HG03520 (cell line): Measurements from ENCODE around the gene USP17L29.
"Not testable (repeated sequence)": the region's sequence is repeated elsewhere in the genome, so short reads cannot be mapped to it uniquely, and the experiment has no call there.

ENCODE experiments used
- ATAC-seq: cut with Tn5 transposase; IDR thresholded peaks from one replicate; pipeline ENCODE4 v1.9.1; 2021; ENCODE audit warnings: mild to moderate bottlenecking, moderate library complexity; ENCODE audit not compliant: unreplicated experiment

Gene USP17L29, protein sequence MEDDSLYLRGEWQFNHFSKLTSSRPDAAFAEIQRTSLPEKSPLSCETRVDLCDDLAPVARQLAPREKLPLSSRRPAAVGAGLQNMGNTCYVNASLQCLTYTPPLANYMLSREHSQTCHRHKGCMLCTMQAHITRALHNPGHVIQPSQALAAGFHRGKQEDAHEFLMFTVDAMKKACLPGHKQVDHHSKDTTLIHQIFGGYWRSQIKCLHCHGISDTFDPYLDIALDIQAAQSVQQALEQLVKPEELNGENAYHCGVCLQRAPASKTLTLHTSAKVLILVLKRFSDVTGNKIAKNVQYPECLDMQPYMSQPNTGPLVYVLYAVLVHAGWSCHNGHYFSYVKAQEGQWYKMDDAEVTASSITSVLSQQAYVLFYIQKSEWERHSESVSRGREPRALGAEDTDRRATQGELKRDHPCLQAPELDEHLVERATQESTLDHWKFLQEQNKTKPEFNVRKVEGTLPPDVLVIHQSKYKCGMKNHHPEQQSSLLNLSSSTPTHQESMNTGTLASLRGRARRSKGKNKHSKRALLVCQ

DNA sequence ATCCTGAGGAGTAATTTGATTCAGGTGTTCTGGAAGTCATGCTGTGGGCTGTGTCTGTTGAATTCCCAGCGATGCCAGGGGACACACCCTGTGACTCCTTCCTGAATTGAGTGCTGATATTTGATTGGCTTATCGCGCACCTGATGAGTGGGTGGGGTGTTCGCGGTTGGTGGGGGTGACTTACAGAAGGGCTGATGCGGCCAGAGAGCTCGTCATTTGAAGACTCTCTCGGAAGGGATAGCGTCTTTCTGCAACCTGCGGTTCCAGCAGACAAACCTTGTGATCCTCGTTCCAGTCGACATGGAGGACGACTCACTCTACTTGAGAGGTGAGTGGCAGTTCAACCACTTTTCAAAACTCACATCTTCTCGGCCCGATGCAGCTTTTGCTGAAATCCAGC is at the start of gene USP17L29:
Gene USP17L29 (plus strand): TSS at position 301 of the 400 bp plus-strand sequence. CDS start 0 bp downstream, at position 301.
- ATAC-seq: not testable (repeated sequence)

DNA sequence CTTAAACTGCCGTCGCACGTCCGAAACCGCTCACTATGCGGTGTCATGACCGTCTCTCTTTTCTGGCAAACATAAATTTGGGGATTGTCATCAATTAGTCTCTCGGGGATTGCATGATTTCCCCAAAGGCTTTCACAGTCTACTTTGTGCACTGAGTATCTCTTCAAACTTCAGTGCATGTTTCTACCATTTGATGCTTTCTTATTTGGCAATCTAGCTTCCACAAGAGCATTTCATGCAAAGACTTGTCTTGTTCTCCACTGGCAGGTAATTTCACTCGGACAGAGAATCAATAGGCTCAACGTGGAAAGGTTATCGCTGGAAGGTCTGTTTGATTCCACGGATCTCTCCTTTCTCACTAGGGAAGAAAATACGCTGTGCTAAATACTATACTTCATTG is 29.2 kb upstream of the USP17L29 start:
- ATAC-seq: not testable (repeated sequence)

DNA sequence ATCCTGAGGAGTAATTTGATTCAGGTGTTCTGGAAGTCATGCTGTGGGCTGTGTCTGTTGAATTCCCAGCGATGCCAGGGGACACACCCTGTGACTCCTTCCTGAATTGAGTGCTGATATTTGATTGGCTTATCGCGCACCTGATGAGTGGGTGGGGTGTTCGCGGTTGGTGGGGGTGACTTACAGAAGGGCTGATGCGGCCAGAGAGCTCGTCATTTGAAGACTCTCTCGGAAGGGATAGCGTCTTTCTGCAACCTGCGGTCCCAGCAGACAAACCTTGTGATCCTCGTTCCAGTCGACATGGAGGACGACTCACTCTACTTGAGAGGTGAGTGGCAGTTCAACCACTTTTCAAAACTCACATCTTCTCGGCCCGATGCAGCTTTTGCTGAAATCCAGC is 28.6 kb upstream of the USP17L29 start, which contains the start of gene USP17L24:
Gene USP17L24 (plus strand): TSS at position 301 of the 400 bp plus-strand sequence. CDS start 0 bp downstream, at position 301.
- ATAC-seq: not testable (repeated sequence)

DNA sequence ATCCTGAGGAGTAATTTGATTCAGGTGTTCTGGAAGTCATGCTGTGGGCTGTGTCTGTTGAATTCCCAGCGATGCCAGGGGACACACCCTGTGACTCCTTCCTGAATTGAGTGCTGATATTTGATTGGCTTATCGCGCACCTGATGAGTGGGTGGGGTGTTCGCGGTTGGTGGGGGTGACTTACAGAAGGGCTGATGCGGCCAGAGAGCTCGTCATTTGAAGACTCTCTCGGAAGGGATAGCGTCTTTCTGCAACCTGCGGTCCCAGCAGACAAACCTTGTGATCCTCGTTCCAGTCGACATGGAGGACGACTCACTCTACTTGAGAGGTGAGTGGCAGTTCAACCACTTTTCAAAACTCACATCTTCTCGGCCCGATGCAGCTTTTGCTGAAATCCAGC is 23.8 kb upstream of the USP17L29 start, which contains the start of gene USP17L25:
Gene USP17L25 (plus strand): TSS at position 301 of the 400 bp plus-strand sequence. CDS start 0 bp downstream, at position 301.
- ATAC-seq: not testable (repeated sequence)

DNA sequence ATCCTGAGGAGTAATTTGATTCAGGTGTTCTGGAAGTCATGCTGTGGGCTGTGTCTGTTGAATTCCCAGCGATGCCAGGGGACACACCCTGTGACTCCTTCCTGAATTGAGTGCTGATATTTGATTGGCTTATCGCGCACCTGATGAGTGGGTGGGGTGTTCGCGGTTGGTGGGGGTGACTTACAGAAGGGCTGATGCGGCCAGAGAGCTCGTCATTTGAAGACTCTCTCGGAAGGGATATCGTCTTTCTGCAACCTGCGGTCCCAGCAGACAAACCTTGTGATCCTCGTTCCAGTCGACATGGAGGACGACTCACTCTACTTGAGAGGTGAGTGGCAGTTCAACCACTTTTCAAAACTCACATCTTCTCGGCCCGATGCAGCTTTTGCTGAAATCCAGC is 19.1 kb upstream of the USP17L29 start, which contains the start of gene USP17L26:
Gene USP17L26 (plus strand): TSS at position 301 of the 400 bp plus-strand sequence. CDS start 0 bp downstream, at position 301.
- not testable (repeated sequence) for ATAC-seq

DNA sequence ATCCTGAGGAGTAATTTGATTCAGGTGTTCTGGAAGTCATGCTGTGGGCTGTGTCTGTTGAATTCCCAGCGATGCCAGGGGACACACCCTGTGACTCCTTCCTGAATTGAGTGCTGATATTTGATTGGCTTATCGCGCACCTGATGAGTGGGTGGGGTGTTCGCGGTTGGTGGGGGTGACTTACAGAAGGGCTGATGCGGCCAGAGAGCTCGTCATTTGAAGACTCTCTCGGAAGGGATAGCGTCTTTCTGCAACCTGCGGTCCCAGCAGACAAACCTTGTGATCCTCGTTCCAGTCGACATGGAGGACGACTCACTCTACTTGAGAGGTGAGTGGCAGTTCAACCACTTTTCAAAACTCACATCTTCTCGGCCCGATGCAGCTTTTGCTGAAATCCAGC is 14.3 kb upstream of the USP17L29 start, which contains the start of gene USP17L5:
Gene USP17L5 (plus strand): TSS at position 301 of the 400 bp plus-strand sequence. CDS start 0 bp downstream, at position 301.
- not testable (repeated sequence) for ATAC-seq

DNA sequence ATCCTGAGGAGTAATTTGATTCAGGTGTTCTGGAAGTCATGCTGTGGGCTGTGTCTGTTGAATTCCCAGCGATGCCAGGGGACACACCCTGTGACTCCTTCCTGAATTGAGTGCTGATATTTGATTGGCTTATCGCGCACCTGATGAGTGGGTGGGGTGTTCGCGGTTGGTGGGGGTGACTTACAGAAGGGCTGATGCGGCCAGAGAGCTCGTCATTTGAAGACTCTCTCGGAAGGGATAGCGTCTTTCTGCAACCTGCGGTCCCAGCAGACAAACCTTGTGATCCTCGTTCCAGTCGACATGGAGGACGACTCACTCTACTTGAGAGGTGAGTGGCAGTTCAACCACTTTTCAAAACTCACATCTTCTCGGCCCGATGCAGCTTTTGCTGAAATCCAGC is 9.6 kb upstream of the USP17L29 start, which contains the start of gene USP17L27:
Gene USP17L27 (plus strand): TSS at position 301 of the 400 bp plus-strand sequence. CDS start 0 bp downstream, at position 301.
- ATAC-seq: not testable (repeated sequence)

DNA sequence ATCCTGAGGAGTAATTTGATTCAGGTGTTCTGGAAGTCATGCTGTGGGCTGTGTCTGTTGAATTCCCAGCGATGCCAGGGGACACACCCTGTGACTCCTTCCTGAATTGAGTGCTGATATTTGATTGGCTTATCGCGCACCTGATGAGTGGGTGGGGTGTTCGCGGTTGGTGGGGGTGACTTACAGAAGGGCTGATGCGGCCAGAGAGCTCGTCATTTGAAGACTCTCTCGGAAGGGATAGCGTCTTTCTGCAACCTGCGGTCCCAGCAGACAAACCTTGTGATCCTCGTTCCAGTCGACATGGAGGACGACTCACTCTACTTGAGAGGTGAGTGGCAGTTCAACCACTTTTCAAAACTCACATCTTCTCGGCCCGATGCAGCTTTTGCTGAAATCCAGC is 4.8 kb upstream of the USP17L29 start, which contains the start of gene USP17L28:
Gene USP17L28 (plus strand): TSS at position 301 of the 400 bp plus-strand sequence. CDS start 0 bp downstream, at position 301.
- ATAC-seq: not testable (repeated sequence)

DNA sequence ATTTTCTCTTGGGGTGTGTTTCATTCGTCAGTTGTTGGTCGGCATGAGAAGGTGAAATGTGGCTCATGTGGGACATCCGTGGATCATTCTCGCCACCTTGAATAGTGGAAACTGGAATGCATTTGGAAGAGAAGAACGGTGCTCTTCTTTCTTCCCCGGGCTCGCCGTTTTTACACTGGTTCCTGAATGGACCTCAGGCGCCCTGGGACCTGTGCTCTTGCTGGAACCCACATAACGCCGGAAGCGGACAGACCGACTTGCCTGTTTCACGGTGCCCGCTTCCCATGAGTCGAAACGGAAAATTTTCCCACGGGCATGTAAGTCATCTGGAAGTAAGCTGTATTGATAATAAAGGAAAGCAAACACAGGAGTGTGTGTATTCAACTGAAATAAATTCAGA is 2.6 kb upstream of the USP17L29 start:
- ATAC-seq: not testable (repeated sequence)

DNA sequence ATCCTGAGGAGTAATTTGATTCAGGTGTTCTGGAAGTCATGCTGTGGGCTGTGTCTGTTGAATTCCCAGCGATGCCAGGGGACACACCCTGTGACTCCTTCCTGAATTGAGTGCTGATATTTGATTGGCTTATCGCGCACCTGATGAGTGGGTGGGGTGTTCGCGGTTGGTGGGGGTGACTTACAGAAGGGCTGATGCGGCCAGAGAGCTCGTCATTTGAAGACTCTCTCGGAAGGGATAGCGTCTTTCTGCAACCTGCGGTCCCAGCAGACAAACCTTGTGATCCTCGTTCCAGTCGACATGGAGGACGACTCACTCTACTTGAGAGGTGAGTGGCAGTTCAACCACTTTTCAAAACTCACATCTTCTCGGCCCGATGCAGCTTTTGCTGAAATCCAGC is 9.4 kb downstream of the USP17L29 start, which contains the start of gene USP17L30:
Gene USP17L30 (plus strand): TSS at position 301 of the 400 bp plus-strand sequence. CDS start 0 bp downstream, at position 301.
- ATAC-seq: not testable (repeated sequence)

DNA sequence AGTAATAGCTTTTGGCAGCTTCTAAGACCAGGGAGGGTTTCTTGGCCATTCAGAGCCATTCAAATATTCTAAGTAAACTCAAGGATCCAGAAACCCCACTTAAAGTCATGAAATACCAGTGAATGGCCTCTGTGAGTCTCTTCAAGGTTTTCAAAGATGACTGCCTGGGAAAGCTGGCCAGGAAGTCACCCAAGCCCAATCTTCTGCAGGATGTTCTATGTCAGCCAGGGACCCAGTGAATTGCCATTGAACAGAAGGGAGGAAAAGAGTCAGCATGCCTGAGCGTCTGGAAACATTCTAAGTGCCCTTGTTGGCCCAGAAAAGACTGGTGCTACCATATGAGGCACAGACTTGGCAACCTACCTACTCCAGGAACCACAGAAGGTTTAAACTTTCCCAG is 26.4 kb downstream of the USP17L29 start:
- not testable (repeated sequence) for ATAC-seq

DNA sequence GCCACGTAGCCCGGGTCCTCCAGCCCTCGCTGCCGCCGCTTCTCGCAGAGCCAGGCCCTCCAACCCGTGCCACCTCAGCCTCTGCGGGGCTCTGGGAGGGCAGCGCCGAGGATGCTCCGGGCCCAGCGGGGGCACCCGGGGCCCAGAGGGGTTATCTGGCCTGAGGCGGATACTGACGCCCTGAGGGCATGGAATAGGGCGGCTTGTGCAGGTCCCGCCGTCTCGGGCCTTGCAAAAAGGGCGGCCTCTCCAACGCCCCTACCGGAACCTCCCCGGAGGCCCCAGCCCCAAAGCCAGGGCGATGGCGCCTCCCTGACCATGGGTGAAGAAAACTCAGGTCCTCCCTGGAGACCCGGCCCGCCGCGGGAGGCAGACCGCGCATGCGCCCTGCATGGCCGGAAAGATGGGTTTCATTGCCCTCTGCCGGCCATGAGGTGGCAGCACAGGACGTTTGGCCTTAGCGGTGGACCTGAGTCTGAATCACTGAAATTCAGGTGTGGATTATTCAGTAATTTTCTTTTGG is 27.6 kb downstream of the USP17L29 start:
- ATAC-seq: not testable (repeated sequence)

DNA sequence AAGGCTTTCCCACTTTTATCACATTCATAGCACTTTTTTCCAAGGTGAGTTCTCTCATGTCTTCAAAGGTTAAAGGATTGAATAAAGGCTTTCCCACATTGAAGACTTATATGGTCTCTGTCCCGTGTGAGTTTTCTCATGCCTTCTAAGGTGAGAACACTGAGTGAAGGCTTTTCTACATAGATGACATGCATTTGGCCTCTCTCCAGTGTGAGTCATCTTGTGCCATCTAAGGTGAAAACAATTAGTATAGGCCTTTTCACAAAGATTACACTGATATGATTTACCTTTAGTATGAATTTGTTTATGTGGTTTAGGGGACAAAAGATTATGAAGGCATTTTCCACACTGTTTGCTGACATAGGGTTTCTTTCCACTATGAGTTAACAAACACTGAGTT is 30.7 kb downstream of the USP17L29 start:
- no peak for ATAC-seq

DNA sequence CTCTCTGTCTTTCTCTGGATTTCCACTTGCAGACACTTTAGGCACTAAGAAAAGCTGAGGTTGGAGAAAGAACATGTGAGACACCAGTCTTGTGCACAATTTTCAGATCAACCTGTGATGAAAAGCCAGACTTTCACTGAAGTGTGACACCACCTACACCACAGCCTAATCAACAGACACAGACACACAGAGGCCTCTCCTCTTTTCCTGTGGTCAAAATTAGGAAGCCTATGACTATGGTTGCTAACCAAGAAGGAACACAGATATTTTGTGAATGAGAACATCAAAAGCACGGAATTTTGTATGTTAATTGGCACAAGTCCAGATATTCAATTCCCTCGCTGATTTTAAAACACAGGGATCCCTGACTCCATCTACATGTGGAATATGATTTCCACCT is 35.6 kb downstream of the USP17L29 start:
- ATAC-seq: not testable (repeated sequence)
